ENCODE results near the gene PRKCSH. TPM values are rescaled to one million over a fixed set of nuclear protein-coding genes. Genes with fewer than 3 reads are reported as not detected.

Gene PRKCSH
- total and polyA plus RNA-seq, 10 of the 15 experiments (the other 5 are each of a cell fraction or from before 2014, with no cell fraction given): 1.1 to 280 (median 44.1) TPM

DNA sequence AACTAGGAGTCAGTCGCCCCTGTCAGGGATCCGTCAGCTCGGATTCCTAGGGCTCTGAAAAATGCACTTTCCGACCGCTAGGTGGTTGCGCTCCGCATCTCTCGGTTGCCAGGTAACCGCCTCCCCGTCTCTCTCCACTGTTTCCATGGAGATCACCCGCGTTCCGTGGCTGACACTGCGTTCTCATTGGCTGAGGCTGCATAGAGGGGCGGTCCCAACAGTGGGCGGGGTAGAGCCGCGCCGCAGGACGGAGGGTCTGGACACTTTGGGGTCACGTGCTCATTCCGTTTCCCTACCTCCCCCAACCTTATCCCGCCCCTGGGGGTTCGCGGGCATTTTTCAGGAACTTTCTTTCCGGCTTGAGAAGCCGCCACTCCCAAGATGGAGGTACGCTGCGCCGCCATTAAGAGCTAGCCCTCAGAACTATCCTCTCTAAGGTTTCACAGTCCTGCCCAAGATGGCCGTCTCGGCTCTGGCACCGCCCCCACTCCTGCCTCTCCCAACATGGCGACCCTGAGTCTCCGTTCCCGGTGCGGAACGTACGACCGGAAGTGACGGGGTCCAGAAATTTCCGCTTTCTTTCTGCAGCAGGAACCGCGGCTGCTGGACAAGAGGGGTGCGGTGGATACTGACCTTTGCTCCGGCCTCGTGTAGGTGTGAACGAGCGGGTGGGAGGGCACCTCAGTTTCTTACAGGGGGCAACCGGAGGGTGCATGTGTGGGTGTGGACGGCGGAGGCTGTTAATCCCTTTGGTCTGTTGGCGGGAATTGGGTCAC is at the start of gene PRKCSH, which contains the start of gene ODAD3 (continued):
- TF ChIP-seq, protein P1, sequence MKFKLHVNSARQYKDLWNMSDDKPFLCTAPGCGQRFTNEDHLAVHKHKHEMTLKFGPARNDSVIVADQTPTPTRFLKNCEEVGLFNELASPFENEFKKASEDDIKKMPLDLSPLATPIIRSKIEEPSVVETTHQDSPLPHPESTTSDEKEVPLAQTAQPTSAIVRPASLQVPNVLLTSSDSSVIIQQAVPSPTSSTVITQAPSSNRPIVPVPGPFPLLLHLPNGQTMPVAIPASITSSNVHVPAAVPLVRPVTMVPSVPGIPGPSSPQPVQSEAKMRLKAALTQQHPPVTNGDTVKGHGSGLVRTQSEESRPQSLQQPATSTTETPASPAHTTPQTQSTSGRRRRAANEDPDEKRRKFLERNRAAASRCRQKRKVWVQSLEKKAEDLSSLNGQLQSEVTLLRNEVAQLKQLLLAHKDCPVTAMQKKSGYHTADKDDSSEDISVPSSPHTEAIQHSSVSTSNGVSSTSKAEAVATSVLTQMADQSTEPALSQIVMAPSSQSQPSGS (IDR thresholded peaks at IDR 0.05; ENCODE audit: low read length): no peak
- TF ChIP-seq BRCA1 (IDR thresholded peaks at IDR 0.05; ENCODE audit: low read depth, low read length) (no peak), ASH2L (IDR thresholded peaks at IDR 0.05; ENCODE audit: borderline replicate concordance, low read depth) (peak; percentile 64; the same call in 1 of the 2 replicates), POLR2AphosphoS5 (IDR thresholded peaks at IDR 0.05; ENCODE audit: low read length) (peak; percentile 89), HCFC1 (IDR thresholded peaks at IDR 0.05; ENCODE audit: low read length) (peak; percentile 93), MTA3 (IDR thresholded peaks at IDR 0.05; ENCODE audit: borderline replicate concordance, low read length) (no peak), CBFB (IDR thresholded peaks at IDR 0.05; ENCODE audit: low read depth) (peak; percentile 27; the same call in 1 of the 2 replicates), RCOR1 (conservative IDR thresholded peaks at IDR 0.05; ENCODE audit: low read depth, low read length) (0 out of 2 replicates have a peak, but pooled peaks have one; percentile 96), SREBF2 (IDR thresholded peaks at IDR 0.05; ENCODE audit: low read length) (no peak), TCF3 (IDR thresholded peaks at IDR 0.05; ENCODE audit: borderline replicate concordance, insufficient read depth, low read depth, low read length) (no peak), EED (IDR thresholded peaks at IDR 0.05; ENCODE audit: low read depth) (peak; percentile 89), BACH1 (IDR thresholded peaks at IDR 0.05; ENCODE audit: borderline replicate concordance) (no peak; the same call in 1 of the 2 replicates), EGR1 (IDR thresholded peaks at IDR 0.05; ENCODE audit: borderline replicate concordance in 1 of 2, low read depth in 2 of 2, low read length in 2 of 2) (peak in 1 of 2 experiments; percentile 63; a peak in 1 of 3 replicates), TCF12 (IDR thresholded peaks at IDR 0.05; ENCODE audit: low read depth, low read length) (0 out of 2 replicates have a peak, but pooled peaks have one; percentile 27), ESRRA (IDR thresholded peaks at IDR 0.05; ENCODE audit: low read length) (peak; percentile 72; the same call in 1 of the 2 replicates), MYB (IDR thresholded peaks at IDR 0.05; ENCODE audit: borderline replicate concordance, low read depth, low read length) (no peak)
- TF ChIP-seq, protein P2, sequence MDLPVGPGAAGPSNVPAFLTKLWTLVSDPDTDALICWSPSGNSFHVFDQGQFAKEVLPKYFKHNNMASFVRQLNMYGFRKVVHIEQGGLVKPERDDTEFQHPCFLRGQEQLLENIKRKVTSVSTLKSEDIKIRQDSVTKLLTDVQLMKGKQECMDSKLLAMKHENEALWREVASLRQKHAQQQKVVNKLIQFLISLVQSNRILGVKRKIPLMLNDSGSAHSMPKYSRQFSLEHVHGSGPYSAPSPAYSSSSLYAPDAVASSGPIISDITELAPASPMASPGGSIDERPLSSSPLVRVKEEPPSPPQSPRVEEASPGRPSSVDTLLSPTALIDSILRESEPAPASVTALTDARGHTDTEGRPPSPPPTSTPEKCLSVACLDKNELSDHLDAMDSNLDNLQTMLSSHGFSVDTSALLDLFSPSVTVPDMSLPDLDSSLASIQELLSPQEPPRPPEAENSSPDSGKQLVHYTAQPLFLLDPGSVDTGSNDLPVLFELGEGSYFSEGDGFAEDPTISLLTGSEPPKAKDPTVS (IDR thresholded peaks at IDR 0.05; ENCODE audit: low read depth, low read length): peak; percentile 48; the same call in 1 of the 2 replicates
- TF ChIP-seq, protein P3, sequence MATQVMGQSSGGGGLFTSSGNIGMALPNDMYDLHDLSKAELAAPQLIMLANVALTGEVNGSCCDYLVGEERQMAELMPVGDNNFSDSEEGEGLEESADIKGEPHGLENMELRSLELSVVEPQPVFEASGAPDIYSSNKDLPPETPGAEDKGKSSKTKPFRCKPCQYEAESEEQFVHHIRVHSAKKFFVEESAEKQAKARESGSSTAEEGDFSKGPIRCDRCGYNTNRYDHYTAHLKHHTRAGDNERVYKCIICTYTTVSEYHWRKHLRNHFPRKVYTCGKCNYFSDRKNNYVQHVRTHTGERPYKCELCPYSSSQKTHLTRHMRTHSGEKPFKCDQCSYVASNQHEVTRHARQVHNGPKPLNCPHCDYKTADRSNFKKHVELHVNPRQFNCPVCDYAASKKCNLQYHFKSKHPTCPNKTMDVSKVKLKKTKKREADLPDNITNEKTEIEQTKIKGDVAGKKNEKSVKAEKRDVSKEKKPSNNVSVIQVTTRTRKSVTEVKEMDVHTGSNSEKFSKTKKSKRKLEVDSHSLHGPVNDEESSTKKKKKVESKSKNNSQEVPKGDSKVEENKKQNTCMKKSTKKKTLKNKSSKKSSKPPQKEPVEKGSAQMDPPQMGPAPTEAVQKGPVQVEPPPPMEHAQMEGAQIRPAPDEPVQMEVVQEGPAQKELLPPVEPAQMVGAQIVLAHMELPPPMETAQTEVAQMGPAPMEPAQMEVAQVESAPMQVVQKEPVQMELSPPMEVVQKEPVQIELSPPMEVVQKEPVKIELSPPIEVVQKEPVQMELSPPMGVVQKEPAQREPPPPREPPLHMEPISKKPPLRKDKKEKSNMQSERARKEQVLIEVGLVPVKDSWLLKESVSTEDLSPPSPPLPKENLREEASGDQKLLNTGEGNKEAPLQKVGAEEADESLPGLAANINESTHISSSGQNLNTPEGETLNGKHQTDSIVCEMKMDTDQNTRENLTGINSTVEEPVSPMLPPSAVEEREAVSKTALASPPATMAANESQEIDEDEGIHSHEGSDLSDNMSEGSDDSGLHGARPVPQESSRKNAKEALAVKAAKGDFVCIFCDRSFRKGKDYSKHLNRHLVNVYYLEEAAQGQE (IDR thresholded peaks at IDR 0.05; ENCODE audit: low read depth, low read length): no peak
- TF ChIP-seq, protein P4, sequence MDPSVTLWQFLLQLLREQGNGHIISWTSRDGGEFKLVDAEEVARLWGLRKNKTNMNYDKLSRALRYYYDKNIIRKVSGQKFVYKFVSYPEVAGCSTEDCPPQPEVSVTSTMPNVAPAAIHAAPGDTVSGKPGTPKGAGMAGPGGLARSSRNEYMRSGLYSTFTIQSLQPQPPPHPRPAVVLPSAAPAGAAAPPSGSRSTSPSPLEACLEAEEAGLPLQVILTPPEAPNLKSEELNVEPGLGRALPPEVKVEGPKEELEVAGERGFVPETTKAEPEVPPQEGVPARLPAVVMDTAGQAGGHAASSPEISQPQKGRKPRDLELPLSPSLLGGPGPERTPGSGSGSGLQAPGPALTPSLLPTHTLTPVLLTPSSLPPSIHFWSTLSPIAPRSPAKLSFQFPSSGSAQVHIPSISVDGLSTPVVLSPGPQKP (IDR thresholded peaks at IDR 0.05; ENCODE audit: low read depth, low read length): peak; percentile 91

Measured in GM12878 (cell line).